ENCODE results near the gene MAPKAPK2. TPM values are rescaled to one million over a fixed set of nuclear protein-coding genes. Genes with fewer than 3 reads are reported as not detected.

The MAPKAPK2 gene
- total RNA-seq, 1 experiment from 2014 or later, result 54.9 TPM

DNA sequence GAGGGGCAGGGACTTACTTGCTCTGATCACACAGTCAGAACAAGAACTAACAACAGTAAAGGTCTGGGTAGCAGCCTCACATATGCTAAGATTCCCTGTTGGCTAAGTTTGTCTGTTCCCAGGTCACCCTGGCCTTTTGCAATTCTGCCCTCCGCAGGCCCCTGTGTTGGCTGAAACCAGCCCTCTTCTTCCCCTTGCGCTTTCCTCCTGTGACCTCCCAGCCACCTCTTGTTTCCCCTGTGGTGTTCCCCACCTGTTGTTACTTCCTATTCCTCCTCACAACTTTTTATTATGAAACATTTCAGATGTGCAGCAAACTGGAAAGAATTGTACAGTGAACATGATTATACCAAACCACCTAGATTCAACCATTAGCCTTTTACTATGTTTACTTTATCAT is 23.4 kb downstream of the MAPKAPK2 start:
- ChIA-PET POLR2A (no interaction called here), CTCF (interaction anchor here (0.7 to 1.5 kb wide), 2 partner anchors 44 to 77 kb away, joined by 3 to 4 read pairs; no protein-coding TSS in a partner anchor)
- H3K27me3 Mint-ChIP-seq (ENCODE audit: low read depth), result no peaks in the 10 kb centered on the region
- TF ChIP-seq ZNF121 (CRISPR knock-in tag; IDR thresholded peaks at IDR 0.05) (peak; percentile 92), TCF7 (CRISPR knock-in tag; IDR thresholded peaks at IDR 0.05; ENCODE audit: low read depth) (no peak)
- no peaks in the 10 kb centered on the region for H3K9me3 Mint-ChIP-seq
- ATAC-seq (peak; percentile 71), DNase-seq (ENCODE audit: low spot score) (no peak)
- H3K4me1 Mint-ChIP-seq, result peaks cover 65% of the 10 kb centered on the region
- H3K27ac Mint-ChIP-seq, result 0 out of 2 replicates have a peak overlapping the region, but pooled peaks have one; percentile 11
- no peaks in the 10 kb centered on the region for H3K36me3 Mint-ChIP-seq
- no peak overlapping the region for H3K4me3 Mint-ChIP-seq

DNA sequence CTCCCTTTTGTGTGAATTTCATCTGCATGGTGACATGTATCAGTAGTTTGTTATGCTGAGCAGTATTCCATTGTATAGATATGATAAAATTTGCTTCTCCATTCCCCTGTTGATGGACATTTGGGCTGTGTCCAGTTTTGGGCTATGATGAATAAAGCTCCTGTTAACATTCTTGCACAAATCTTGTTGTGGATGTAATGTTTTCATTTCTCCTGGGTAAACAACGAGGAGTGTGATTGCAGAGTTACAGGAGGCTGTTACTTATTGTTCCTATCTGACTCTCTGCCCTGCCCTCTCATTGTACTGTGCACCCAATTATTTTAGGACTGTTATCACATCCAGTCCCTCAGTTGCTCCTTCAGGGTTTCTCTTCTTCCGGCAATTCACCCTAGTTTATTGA is 24.2 kb downstream of the MAPKAPK2 start:
- no peak overlapping the region for H3K4me3 Mint-ChIP-seq
- DNase-seq (ENCODE audit: low spot score) (no peak), ATAC-seq (no peak)
- H3K27me3 Mint-ChIP-seq (ENCODE audit: low read depth), result no peaks in the 10 kb centered on the region
- H3K9me3 Mint-ChIP-seq, result no peaks in the 10 kb centered on the region
- TF ChIP-seq, protein P1, sequence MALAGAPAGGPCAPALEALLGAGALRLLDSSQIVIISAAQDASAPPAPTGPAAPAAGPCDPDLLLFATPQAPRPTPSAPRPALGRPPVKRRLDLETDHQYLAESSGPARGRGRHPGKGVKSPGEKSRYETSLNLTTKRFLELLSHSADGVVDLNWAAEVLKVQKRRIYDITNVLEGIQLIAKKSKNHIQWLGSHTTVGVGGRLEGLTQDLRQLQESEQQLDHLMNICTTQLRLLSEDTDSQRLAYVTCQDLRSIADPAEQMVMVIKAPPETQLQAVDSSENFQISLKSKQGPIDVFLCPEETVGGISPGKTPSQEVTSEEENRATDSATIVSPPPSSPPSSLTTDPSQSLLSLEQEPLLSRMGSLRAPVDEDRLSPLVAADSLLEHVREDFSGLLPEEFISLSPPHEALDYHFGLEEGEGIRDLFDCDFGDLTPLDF (CRISPR knock-in tag; IDR thresholded peaks at IDR 0.05), result no peak
- TF ChIP-seq ATF2 (CRISPR knock-in tag; IDR thresholded peaks at IDR 0.05; ENCODE audit: borderline replicate concordance, low read depth) (no peak), ETV6 (CRISPR knock-in tag; IDR thresholded peaks at IDR 0.05) (no peak)
- no peak overlapping the region for H3K27ac Mint-ChIP-seq
- POLR2A ChIA-PET, result no interaction called here
- CTCF ChIA-PET, result interaction anchor here (1.2 to 1.5 kb wide), 2 partner anchors 78 to 97 kb away, joined by 3 to 4 read pairs; partner anchors contain the start of gene EIF2D
- H3K36me3 Mint-ChIP-seq, result no peaks in the 10 kb centered on the region
- H3K4me1 Mint-ChIP-seq, result peaks cover 60% of the 10 kb centered on the region

- ChIA-PET CTCF (interaction anchor here (1.2 kb wide), 1 partner anchor 97 kb away, joined by 3 read pairs; the partner anchor contains the start of gene EIF2D), POLR2A (no interaction called here)
- DNase-seq (ENCODE audit: low spot score), result no peak
- H3K36me3 Mint-ChIP-seq, result no peaks in the 10 kb centered on the region
- peaks cover 55% of the 10 kb centered on the region for H3K4me1 Mint-ChIP-seq
- H3K27ac Mint-ChIP-seq, result no peak overlapping the region
- no peaks in the 10 kb centered on the region for H3K27me3 Mint-ChIP-seq (ENCODE audit: low read depth)
- H3K9me3 Mint-ChIP-seq, result no peaks in the 10 kb centered on the region
- no peak overlapping the region for H3K4me3 Mint-ChIP-seq
- no peak for ATAC-seq
- TF ChIP-seq GTF2I (CRISPR knock-in tag; conservative IDR thresholded peaks at IDR 0.05) (no peak), NR1H2 (CRISPR knock-in tag; IDR thresholded peaks at IDR 0.05) (no peak), ZBTB21 (CRISPR knock-in tag; IDR thresholded peaks at IDR 0.05; ENCODE audit: borderline replicate concordance) (no peak), JAZF1 (CRISPR knock-in tag; IDR thresholded peaks at IDR 0.05) (no peak), CREB1 (CRISPR knock-in tag; IDR thresholded peaks at IDR 0.05) (no peak), SOX15 (CRISPR knock-in tag; IDR thresholded peaks at IDR 0.05) (no peak), ZNF532 (CRISPR knock-in tag; IDR thresholded peaks at IDR 0.05; ENCODE audit: borderline replicate concordance) (no peak), ZNF121 (CRISPR knock-in tag; IDR thresholded peaks at IDR 0.05) (no peak), NFYB (CRISPR knock-in tag; conservative IDR thresholded peaks at IDR 0.05; ENCODE audit: low read depth) (no peak), ZBTB43 (CRISPR knock-in tag; IDR thresholded peaks at IDR 0.05) (no peak), ZNF317 (CRISPR knock-in tag; IDR thresholded peaks at IDR 0.05; ENCODE audit: borderline replicate concordance, low read depth) (no peak), MAX (CRISPR knock-in tag; IDR thresholded peaks at IDR 0.05) (no peak), FOXJ3 (CRISPR knock-in tag; IDR thresholded peaks at IDR 0.05; ENCODE audit: borderline replicate concordance) (no peak)
- TF ChIP-seq, protein P2, sequence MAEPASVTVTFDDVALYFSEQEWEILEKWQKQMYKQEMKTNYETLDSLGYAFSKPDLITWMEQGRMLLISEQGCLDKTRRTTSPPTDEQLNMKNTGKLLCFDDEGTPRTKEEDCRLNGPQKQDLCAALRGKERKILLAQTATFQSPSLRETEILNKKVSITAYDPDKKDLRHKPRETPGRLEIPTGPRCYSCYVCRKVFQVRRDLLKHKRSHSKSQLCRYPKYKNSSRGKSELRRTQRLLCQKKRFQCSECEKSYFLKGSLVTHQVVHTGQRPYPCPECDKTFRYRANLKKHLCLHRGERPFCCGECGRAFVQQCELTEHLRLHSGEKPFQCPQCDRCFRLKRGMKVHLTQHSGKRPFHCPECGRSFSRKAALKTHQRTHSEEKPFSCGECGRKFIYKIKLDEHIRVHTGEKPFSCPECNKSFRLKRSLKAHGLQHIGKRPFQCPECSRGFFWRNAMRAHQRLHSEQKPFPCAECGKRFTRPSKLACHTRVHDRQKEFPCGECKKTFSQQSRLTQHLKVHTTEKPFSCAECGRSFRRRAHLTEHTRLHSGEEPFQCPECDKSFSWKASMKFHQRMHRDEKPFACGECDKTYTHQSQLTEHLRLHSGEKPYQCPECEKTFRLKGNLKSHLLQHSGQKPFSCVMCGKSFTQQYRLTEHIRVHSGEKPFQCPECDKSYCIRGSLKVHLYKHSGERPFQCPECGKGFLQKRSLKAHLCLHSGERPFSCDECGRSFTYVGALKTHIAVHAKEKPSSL (CRISPR knock-in tag; conservative IDR thresholded peaks at IDR 0.05), result no peak
- TF ChIP-seq, protein P3, sequence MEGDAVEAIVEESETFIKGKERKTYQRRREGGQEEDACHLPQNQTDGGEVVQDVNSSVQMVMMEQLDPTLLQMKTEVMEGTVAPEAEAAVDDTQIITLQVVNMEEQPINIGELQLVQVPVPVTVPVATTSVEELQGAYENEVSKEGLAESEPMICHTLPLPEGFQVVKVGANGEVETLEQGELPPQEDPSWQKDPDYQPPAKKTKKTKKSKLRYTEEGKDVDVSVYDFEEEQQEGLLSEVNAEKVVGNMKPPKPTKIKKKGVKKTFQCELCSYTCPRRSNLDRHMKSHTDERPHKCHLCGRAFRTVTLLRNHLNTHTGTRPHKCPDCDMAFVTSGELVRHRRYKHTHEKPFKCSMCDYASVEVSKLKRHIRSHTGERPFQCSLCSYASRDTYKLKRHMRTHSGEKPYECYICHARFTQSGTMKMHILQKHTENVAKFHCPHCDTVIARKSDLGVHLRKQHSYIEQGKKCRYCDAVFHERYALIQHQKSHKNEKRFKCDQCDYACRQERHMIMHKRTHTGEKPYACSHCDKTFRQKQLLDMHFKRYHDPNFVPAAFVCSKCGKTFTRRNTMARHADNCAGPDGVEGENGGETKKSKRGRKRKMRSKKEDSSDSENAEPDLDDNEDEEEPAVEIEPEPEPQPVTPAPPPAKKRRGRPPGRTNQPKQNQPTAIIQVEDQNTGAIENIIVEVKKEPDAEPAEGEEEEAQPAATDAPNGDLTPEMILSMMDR (IDR thresholded peaks at IDR 0.05), result no peak
Measured at GRCh38 chr1:206709322-206709721, 24.6 kb downstream of the MAPKAPK2 start.
